Esophagus muscularis mucosa (tissue), 4 donors: ENCODE results near the gene RPL7A.

Experiments used
- EP300 ChIP-seq: sonication (generic); formaldehyde crosslinking; IDR thresholded peaks from one replicate; pipeline ENCODE4 v1.6.1; 2017; ENCODE audit warnings: antibody characterized with exemption
- POLR2A ChIP-seq: fragments of 450-650 bp; IDR thresholded peaks from one replicate; pipeline ENCODE4 v1.6.1; 2017; ENCODE audit warnings: antibody characterized with exemption, moderate library complexity, mild to moderate bottlenecking, low read depth
- POLR2AphosphoS5 ChIP-seq, 2 donors: sonication (generic); formaldehyde crosslinking; IDR thresholded peaks; one replicate each; pipeline ENCODE4 v1.6.1; 2017; ENCODE audit warnings: antibody characterized with exemption in 2 of 2
- TF ChIP-seq, protein P1 (sequence below), 3 experiments: fragments of 200-600 bp in 2 of 3; fragments of 450-650 bp in 1 of 3; sonication (generic) in 2 of 3; IDR thresholded peaks; one replicate each; pipeline ENCODE4 v1.5.1; 2017 to 2019; ENCODE audit warnings: antibody characterized with exemption in 3 of 3, mild to moderate bottlenecking in 2 of 3, moderate library complexity in 1 of 3

DNA sequence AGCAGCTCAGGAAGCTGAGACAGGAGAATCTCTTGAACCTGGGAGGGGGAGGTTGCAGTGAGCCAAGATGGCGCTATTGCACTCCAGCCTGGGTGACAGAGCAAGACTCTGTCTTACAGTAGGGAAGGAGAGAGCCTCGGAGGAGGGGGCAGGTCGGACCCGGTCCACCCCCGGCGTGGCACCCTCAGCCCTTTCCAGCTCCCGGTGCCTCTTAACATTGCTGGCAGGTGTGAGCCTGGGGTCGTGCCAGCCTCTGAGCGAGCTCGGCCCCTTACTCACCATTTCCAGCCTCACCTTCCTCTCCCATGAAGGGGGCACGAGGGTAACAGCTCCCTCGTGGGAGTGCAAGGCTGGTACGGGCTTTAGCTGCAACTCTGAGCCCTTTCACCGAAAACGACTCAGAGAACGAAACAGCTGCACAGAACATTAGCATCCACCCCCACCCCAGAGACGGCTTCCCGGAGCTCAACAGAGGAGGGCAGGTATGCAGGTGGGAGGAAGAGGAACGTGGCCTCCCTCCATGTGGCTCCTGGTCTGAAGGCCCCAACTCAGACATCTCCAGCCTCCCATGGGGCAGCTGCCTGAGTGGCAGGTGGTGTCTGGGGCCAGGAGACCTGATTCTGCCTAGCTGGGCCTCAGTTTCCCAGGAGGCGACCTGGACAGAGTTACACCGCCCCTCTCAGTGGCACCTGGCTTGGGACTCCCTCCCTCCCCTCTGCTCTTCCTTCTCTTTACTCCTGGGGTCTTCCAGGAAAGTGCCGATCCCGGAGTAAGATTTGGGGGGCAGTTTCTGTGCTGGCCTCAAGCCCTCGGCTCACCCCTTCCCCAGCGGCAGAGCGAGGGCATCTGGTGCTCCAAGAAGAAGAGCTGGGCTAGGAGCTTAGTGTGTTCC lies 44.5 kb upstream of the RPL7A start:
- TF ChIP-seq, protein P1, sequence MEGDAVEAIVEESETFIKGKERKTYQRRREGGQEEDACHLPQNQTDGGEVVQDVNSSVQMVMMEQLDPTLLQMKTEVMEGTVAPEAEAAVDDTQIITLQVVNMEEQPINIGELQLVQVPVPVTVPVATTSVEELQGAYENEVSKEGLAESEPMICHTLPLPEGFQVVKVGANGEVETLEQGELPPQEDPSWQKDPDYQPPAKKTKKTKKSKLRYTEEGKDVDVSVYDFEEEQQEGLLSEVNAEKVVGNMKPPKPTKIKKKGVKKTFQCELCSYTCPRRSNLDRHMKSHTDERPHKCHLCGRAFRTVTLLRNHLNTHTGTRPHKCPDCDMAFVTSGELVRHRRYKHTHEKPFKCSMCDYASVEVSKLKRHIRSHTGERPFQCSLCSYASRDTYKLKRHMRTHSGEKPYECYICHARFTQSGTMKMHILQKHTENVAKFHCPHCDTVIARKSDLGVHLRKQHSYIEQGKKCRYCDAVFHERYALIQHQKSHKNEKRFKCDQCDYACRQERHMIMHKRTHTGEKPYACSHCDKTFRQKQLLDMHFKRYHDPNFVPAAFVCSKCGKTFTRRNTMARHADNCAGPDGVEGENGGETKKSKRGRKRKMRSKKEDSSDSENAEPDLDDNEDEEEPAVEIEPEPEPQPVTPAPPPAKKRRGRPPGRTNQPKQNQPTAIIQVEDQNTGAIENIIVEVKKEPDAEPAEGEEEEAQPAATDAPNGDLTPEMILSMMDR (IDR thresholded peaks at IDR 0.05) = no peak
- TF ChIP-seq POLR2A (no peak), POLR2AphosphoS5 (IDR thresholded peaks at IDR 0.05) (no peak), EP300 (no peak)
